ENCODE measurements around the gene RRAS2.

Gene RRAS2

GRCh38 chr11:14273895-14274294 is 85.1 kb downstream of the RRAS2 start:
- TF ChIP-seq CTCF (IDR thresholded peaks at IDR 0.05; ENCODE audit: low read depth, low read length), result no peak
- no peak overlapping the region for H3K4me3 ChIP-seq (replicated peaks in 1 of 2; ENCODE audit: low read depth in 2 of 2, low read length in 2 of 2)
- no peak for DNase-seq (ENCODE audit: low read depth in 2 of 2)

- no peak for DNase-seq (ENCODE audit: low read depth in 2 of 2)
- TF ChIP-seq CTCF (IDR thresholded peaks at IDR 0.05; ENCODE audit: low read depth, low read length), result no peak
- H3K4me3 ChIP-seq (replicated peaks in 1 of 2; ENCODE audit: low read depth in 2 of 2, low read length in 2 of 2), result no peak overlapping the region
Observed at GRCh38 chr11:14270690-14271542, 88.1 kb downstream of the RRAS2 start.

DNA sequence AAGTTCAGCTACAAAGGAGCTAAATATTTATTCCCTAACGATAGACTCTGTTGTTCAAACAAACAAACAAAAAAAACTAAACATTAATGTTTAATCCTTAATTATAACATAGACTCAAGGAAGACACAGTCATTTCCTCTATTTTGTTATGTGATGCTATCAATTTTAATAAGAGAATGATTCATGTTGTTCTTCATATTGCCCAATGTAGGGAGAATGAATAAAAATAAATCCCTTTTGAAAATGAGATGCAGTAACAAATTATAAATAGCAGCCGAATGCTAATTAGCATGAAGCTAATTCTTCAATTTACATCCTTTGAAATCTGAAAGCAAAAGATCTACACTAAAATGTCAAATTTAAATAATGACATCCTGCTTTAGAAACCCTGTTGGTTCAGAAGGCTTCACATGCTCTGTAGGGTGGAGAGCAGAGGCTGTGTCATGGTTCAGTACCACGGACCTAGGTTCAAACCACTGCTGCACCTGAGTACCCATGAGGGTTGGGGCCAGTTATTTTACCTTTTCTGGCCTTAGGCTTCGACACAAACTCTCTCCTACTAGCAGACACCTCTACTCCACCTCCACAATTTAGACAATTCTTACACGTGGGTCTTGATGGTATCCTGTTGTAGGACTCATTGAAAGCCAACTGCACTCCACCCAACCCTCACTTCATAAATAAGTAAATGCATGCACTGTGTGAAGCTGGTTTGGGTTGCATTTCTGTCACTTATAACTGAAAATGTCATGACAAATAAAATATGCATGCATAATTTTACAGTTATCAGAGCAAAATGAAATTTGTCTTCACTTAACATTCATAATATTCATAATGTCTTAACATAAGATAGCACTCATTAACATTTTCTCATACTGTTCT is 89.0 kb downstream of the RRAS2 start:
- H3K4me3 ChIP-seq (replicated peaks in 1 of 2; ENCODE audit: low read depth in 2 of 2, low read length in 2 of 2), result no peak overlapping the region
- no peak for TF ChIP-seq CTCF (IDR thresholded peaks at IDR 0.05; ENCODE audit: low read depth, low read length)
- no peak for DNase-seq (ENCODE audit: low read depth in 2 of 2)

GRCh38 chr11:14267861-14268635 is 90.9 kb downstream of the RRAS2 start:
- no peak for TF ChIP-seq CTCF (IDR thresholded peaks at IDR 0.05; ENCODE audit: low read depth, low read length)
- peak in 1 of 2 donors; percentile 34 for DNase-seq (ENCODE audit: low read depth in 2 of 2)
- H3K4me3 ChIP-seq (replicated peaks in 1 of 2; ENCODE audit: low read depth in 2 of 2, low read length in 2 of 2), result no peak overlapping the region

DNA sequence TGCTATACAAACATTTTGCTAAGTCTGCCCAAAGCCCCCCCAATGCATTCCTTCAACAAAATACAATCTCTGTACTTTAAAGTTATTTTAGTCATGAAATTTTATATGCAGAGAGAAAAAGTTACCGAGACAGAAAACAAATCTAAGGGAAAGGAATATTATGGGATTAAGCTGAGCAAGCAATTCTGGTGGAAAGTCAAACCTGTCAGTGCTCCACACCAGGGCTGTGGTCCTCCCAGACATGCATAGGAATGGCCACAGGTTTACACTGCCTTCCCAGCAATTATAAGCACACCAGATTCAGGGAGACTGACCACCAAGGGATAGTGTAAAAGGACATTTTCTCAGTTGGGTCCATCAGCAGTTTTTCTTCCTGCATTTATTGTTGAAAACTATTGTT is 92.4 kb downstream of the RRAS2 start:
- no peak for DNase-seq (ENCODE audit: low read depth in 2 of 2)
- no peak for TF ChIP-seq CTCF (IDR thresholded peaks at IDR 0.05; ENCODE audit: low read depth, low read length)
- H3K4me3 ChIP-seq (replicated peaks in 1 of 2; ENCODE audit: low read depth in 2 of 2, low read length in 2 of 2), result no peak overlapping the region

DNA sequence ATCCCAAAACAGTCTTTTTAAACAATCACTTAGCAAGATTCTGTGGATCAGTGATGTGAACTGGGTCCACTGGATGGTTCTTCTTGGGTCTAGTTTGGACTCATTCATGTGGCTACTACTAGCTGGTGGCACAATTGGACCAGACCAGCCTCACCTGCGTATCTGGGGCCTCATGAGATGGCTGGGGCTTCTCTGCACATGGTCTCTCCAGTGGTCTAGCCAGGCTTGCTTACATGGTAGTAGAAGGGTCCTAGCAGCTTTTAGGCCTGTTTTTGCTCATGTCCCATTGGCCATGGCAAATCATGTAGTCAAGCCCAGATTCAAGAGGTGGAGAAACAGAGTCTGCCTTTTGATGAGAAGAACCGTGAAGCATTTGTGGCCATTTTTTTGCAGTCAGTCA is 94.0 kb downstream of the RRAS2 start:
- no peak for DNase-seq (ENCODE audit: low read depth in 2 of 2)
- no peak for TF ChIP-seq CTCF (IDR thresholded peaks at IDR 0.05; ENCODE audit: low read depth, low read length)
- no peak overlapping the region for H3K4me3 ChIP-seq (replicated peaks in 1 of 2; ENCODE audit: low read depth in 2 of 2, low read length in 2 of 2)
